IPS-20b (cell line): ENCODE data around the gene POLN.

ENCODE experiments used
- H3K27ac ChIP-seq: one replicate; pipeline ENCODE4 v1.5.1; 2013; ENCODE audit warnings: low read length
- H3K27me3 ChIP-seq: 2 replicates; pipeline ENCODE4 v1.6.1; 2013; ENCODE audit warnings: mild to moderate bottlenecking, low read length, inconsistent platforms; ENCODE audit not compliant: insufficient read depth
- H3K36me3 ChIP-seq: 2 replicates; pipeline ENCODE4 v1.6.1; 2013; ENCODE audit warnings: low read depth, mild to moderate bottlenecking, inconsistent platforms, low read length, moderate library complexity; ENCODE audit not compliant: insufficient read depth
- H3K4me1 ChIP-seq: 2 replicates; pipeline ENCODE4 v1.6.1; 2013; ENCODE audit warnings: mild to moderate bottlenecking, control low read depth, inconsistent platforms, low read length, moderate library complexity; ENCODE audit not compliant: insufficient read depth
- H3K4me3 ChIP-seq: 2 replicates; pipeline ENCODE4 v1.5.1; 2013; ENCODE audit warnings: mild to moderate bottlenecking, low read length, inconsistent platforms
- H3K9ac ChIP-seq: 2 replicates; pipeline ENCODE4 v1.6.1; 2013; ENCODE audit warnings: low read depth, mild to moderate bottlenecking, inconsistent platforms, low read length, moderate library complexity
- H3K9me3 ChIP-seq: 2 replicates; pipeline ENCODE4 v1.6.1; 2013; ENCODE audit warnings: mild to moderate bottlenecking, low read depth, low read length, inconsistent platforms; ENCODE audit not compliant: insufficient read depth

Gene POLN

GRCh38 chr4:2071252-2071911 is 170.5 kb downstream of the POLN start:
- H3K4me1 ChIP-seq: no peaks in the 10 kb centered on the region; the same call in 1 of the 2 replicates
- no peak overlapping the region for H3K4me3 ChIP-seq
- no peaks in the 10 kb centered on the region for H3K9me3 ChIP-seq
- H3K27me3 ChIP-seq: no peaks in the 10 kb centered on the region
- no peaks in the 10 kb centered on the region for H3K36me3 ChIP-seq
- H3K27ac ChIP-seq: no peak overlapping the region
- H3K9ac ChIP-seq: no peak overlapping the region

- Histone ChIP-seq H3K36me3 (no peaks in the 10 kb centered on the region), H3K27ac (no peak overlapping the region), H3K9ac (no peak overlapping the region), H3K4me1 (no peaks in the 10 kb centered on the region; the same call in 1 of the 2 replicates), H3K9me3 (no peaks in the 10 kb centered on the region), H3K4me3 (no peak overlapping the region), H3K27me3 (no peaks in the 10 kb centered on the region)
Observed at GRCh38 chr4:2070421-2071251, 171.3 kb downstream of the POLN start.

- no peaks in the 10 kb centered on the region for H3K36me3 ChIP-seq
- H3K4me3 ChIP-seq: no peak overlapping the region
- no peaks in the 10 kb centered on the region; the same call in 1 of the 2 replicates for H3K4me1 ChIP-seq
- H3K27ac ChIP-seq: no peak overlapping the region
- no peaks in the 10 kb centered on the region for H3K9me3 ChIP-seq
- H3K9ac ChIP-seq: no peak overlapping the region
- H3K27me3 ChIP-seq: no peaks in the 10 kb centered on the region
Observed at GRCh38 chr4:2069986-2070385, 171.9 kb downstream of the POLN start.

GRCh38 chr4:2069161-2069971 is 172.6 kb downstream of the POLN start:
- no peaks in the 10 kb centered on the region for H3K9me3 ChIP-seq
- no peaks in the 10 kb centered on the region for H3K36me3 ChIP-seq
- H3K27ac ChIP-seq: no peak overlapping the region
- no peaks in the 10 kb centered on the region; the same call in 1 of the 2 replicates for H3K4me1 ChIP-seq
- H3K4me3 ChIP-seq: no peak overlapping the region
- no peaks in the 10 kb centered on the region for H3K27me3 ChIP-seq
- no peak overlapping the region for H3K9ac ChIP-seq

- Histone ChIP-seq H3K4me1 (no peaks in the 10 kb centered on the region; the same call in 1 of the 2 replicates), H3K9ac (no peak overlapping the region), H3K4me3 (no peak overlapping the region), H3K36me3 (no peaks in the 10 kb centered on the region), H3K27me3 (no peaks in the 10 kb centered on the region), H3K9me3 (no peaks in the 10 kb centered on the region), H3K27ac (no peak overlapping the region)
Observed at GRCh38 chr4:2068566-2068965, 173.4 kb downstream of the POLN start.

GRCh38 chr4:2068198-2068470 is 173.8 kb downstream of the POLN start:
- Histone ChIP-seq H3K27ac (no peak overlapping the region), H3K9ac (no peak overlapping the region), H3K9me3 (no peaks in the 10 kb centered on the region), H3K36me3 (no peaks in the 10 kb centered on the region), H3K27me3 (no peaks in the 10 kb centered on the region), H3K4me3 (no peak overlapping the region), H3K4me1 (no peaks in the 10 kb centered on the region; the same call in 1 of the 2 replicates)

- no peak overlapping the region for H3K4me3 ChIP-seq
- no peaks in the 10 kb centered on the region for H3K9me3 ChIP-seq
- no peaks in the 10 kb centered on the region for H3K36me3 ChIP-seq
- no peaks in the 10 kb centered on the region for H3K27me3 ChIP-seq
- H3K27ac ChIP-seq: no peak overlapping the region
- H3K4me1 ChIP-seq: no peaks in the 10 kb centered on the region; the same call in 1 of the 2 replicates
- no peak overlapping the region for H3K9ac ChIP-seq
Observed at GRCh38 chr4:2067446-2068197, 174.3 kb downstream of the POLN start.

- no peaks in the 10 kb centered on the region for H3K9me3 ChIP-seq
- peaks cover 5% of the 10 kb centered on the region for H3K27me3 ChIP-seq
- H3K4me1 ChIP-seq: no peaks in the 10 kb centered on the region; the same call in 1 of the 2 replicates
- no peaks in the 10 kb centered on the region for H3K36me3 ChIP-seq
- H3K27ac ChIP-seq: no peak overlapping the region
- no peak overlapping the region for H3K4me3 ChIP-seq
- no peak overlapping the region for H3K9ac ChIP-seq
Observed at GRCh38 chr4:2066571-2067445, 175.1 kb downstream of the POLN start.

- no peak overlapping the region for H3K4me3 ChIP-seq
- no peak overlapping the region for H3K9ac ChIP-seq
- H3K4me1 ChIP-seq: no peaks in the 10 kb centered on the region
- no peaks in the 10 kb centered on the region for H3K9me3 ChIP-seq
- no peaks in the 10 kb centered on the region for H3K36me3 ChIP-seq
- peaks cover 12% of the 10 kb centered on the region for H3K27me3 ChIP-seq
- H3K27ac ChIP-seq: no peak overlapping the region
Observed at GRCh38 chr4:2066011-2066551, 175.8 kb downstream of the POLN start.

- Histone ChIP-seq H3K27me3 (peaks cover 20% of the 10 kb centered on the region), H3K9ac (no peak overlapping the region), H3K4me1 (no peaks in the 10 kb centered on the region), H3K4me3 (no peak overlapping the region), H3K9me3 (no peaks in the 10 kb centered on the region), H3K36me3 (no peaks in the 10 kb centered on the region), H3K27ac (no peak overlapping the region)
Observed at GRCh38 chr4:2065106-2065930, 176.6 kb downstream of the POLN start.
